GM08714 (cell line): ENCODE results near the gene ADRA2B.
A peak's percentile ranks its signal among the peaks of the same experiment; 100 is the strongest.
"Not testable (repeated sequence)": the region's sequence is repeated elsewhere in the genome, so short reads cannot be mapped to it uniquely, and the experiment has no call there.

Experiments used
- H3K4me3 ChIP-seq: fragments of 200-500 bp; sonication (Bioruptor generic); 2 replicates; pipeline ENCODE4 v1.5.1; 2014; ENCODE audit warnings: mild to moderate bottlenecking, low read length, inconsistent platforms
- ZNF274 ChIP-seq: IDR thresholded peaks from 2 replicates; pipeline ENCODE4 v1.6.1; 2012; ENCODE audit warnings: mild to moderate bottlenecking, low read depth, low read length

ADRA2B gene

DNA sequence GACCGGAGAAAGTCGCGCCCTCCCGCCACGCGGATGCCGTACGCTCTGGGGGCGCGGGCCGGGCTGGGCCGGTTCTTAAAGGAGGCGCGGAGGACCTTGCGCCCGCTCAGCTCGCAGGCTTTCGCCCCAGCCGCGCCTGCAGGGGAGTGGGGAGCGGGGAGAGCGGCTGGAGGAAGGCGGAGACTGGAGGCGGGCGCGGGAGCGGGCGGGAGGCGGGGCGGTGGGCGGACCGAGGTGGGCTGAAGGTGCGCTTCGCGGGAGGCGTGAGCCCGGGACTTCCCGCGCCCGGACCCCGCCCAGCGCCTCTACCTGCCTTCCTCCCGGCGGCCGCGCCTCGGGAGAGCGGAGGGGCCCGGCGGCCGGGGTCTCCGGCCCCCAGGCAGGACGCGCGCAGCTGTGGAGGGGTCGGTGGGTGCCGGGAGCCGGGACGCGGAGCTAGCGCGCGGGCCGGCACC is at the start of gene ADRA2B:
Gene ADRA2B (minus strand): TSS at position 148 of the 455 bp plus-strand sequence. CDS start 422 bp downstream, outside the sequence.
- no peak for TF ChIP-seq ZNF274
- peak within 1 kb of the TSS; percentile 50; the same call in 1 of the 2 replicates for H3K4me3 ChIP-seq

DNA sequence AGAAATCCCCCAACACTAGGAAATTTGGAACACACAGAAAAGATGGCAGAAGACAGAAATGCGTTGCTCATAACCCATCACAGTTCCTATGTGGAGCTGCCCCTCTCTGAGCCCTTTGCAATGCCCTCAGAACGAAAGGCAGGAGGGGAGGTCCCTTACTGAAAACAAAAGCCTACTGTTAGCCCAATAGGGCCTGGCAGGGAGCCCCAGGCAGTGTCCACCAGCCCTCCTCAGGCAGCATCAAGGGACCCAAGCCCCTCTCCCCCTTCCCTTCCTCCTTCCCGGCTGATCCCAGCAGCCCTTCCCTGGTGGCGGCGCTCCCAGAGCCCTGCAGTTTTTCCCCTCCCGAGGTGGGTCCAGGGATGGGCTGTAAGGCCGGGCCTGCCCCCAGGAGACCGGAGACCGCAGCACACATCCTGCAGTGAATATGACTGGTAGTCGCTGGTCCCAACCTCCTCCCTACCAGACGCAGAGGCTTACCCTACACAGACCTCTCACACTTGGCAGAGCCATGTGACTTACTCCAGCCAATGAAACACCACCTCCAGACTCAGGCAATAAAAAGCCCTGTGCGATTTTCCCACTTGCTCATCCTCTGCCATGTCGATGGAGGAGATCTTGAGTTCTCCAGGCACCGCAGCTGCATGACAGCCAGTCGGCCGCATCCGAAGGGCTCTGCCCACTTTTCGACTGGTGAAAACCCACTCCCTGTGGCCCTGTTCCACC is 48.3 kb upstream of the ADRA2B start:
- no peak for TF ChIP-seq ZNF274
- H3K4me3 ChIP-seq = peak overlapping the region; percentile 9; the same call in 1 of the 2 replicates

DNA sequence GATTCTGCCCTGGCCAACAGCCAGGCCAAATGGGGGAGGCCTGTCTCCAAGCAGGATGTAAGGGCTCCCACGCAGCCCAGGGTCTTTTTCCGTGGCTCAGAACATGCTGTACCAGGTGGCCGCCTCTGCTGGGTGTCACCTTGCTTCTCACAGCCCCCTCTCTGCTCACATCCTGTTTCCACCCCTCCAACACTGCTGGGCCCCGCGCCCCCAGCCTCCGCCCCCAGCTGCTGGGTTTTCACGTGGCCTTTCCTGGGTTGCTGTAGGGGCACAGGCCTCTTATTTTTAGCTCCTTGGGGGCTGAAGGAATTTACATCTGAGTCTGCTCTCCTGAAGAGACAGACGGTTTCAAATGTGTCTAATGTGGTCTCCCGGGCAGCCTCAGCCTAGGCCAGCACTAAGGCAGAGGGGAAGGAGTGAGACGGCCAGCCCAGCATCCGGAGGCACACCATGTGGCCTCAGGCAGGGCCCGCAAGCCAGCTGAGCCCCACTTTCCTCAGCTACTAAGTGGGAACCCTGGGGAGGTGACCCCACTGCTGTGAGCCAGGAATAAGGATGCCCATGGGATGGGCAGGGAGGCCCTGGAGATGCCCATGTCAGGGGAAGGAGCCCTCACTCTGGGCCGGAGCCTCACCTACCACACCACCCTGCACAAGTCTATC is 47.5 kb upstream of the ADRA2B start:
- H3K4me3 ChIP-seq = peak overlapping the region; percentile 9; the same call in 1 of the 2 replicates
- no peak for TF ChIP-seq ZNF274

DNA sequence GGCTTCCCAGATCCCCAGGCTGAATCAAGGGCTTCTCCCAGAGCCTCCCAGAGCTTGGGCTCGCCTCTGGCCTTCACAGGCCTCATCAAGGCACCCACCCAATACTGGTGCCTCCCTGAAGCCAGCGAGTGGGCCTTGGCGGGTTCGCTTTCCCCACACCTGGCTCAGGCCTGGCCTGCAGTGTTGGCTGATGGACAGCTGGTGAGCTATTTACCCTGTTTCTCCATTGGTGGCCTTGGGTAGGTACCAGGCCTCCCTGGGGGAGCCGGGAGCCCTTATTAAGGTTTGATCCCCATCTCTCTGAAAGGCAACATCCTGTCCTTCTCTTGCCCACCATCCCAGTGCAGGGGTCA is 47.0 kb upstream of the ADRA2B start:
- H3K4me3 ChIP-seq = no peak overlapping the region
- TF ChIP-seq ZNF274 = no peak

DNA sequence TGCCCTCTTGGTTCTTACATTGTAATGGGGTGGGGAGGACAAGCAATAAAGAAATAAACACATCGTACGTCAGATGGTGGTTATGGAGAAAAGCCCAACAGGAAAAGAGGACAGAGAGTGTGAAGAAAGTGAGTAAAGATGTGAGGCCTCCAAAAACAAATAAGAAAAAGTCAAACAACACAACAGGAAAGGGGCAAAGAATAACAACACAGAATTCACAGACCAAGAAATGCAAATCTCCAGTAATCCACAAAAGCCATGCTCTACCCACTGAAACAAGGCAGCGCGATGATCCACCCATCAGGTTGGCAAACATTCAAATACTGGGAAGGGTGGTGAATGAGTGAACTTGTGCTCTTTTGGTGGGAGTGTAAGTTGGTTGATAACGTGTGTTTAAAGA is 45.5 kb upstream of the ADRA2B start:
- no peak overlapping the region for H3K4me3 ChIP-seq
- TF ChIP-seq ZNF274 = no peak

DNA sequence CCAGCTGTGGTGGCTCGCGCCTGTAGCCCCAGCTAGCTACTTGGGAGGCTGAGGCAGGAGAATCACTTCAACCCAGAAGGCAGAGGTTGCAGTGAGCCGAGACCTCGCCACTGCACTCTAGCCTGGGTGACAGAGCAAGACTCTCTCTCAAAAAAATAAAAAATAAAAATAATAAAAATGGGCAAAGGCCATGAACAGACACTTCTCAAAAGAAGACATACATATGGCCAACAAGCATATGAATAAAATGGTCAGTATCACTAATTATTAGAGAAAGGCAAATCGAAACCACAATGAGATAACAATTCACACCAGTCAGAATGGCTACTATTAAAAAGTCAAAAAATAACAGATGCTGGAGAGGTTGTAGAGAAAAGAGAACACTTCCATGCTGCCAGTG is 44.0 kb upstream of the ADRA2B start:
- not testable (repeated sequence) for H3K4me3 ChIP-seq

DNA sequence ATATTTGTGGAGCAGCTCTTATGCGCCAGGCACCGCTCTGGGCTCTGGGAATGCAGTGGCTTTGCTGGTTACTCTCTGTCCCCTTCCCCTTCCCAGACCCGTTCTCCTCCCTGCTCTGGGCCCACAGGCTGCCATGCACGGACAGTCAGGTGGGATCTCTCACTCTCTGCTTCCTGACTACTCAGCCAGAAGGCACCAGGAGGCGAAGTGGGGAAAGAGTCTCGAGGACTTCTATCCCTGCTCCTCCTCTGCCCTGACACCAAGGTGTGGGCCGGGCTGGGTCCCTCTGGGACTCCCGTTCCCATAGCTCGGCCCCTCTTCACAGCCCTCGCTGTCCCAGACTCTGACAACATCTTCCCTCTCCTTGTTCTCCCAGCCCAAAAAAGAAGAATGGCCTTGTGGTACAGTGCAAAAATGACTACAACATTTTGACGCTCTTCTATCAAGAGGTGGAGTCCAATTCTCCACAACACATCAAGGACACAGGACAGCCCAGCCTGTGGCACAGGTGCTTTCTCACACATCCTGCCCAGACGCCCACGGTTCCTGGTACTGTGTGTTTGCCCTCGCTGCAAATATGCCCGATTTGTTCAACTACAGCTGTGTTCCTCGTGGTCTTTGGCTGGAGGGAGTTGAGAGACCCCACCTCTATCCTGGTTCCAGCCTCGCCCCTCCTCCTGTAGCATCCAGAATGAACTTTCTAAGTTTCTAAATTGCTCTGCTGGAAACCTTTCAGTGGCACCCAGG is 42.9 kb upstream of the ADRA2B start:
- H3K4me3 ChIP-seq = no peak overlapping the region
- TF ChIP-seq ZNF274 = no peak

DNA sequence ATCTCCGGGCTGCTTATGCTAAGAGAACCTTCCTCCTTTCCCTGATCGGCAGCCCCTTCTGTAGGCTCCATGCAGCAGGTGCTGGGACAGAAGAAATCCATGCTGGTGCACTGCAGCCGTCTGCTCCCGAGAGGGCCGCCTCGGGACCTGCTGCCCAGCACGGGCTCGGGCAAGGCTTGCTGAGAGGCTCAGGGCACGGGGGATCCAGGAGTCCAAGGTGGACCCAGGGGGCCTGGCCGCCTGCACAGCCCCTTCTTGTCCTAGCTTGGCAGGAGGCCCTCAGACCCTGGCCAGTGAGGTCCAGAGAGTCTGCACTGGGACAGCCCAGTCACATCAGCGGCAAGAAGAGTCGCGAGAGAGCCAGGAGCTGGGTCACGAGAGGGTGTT is 42.2 kb upstream of the ADRA2B start:
- TF ChIP-seq ZNF274 = no peak
- no peak overlapping the region for H3K4me3 ChIP-seq

DNA sequence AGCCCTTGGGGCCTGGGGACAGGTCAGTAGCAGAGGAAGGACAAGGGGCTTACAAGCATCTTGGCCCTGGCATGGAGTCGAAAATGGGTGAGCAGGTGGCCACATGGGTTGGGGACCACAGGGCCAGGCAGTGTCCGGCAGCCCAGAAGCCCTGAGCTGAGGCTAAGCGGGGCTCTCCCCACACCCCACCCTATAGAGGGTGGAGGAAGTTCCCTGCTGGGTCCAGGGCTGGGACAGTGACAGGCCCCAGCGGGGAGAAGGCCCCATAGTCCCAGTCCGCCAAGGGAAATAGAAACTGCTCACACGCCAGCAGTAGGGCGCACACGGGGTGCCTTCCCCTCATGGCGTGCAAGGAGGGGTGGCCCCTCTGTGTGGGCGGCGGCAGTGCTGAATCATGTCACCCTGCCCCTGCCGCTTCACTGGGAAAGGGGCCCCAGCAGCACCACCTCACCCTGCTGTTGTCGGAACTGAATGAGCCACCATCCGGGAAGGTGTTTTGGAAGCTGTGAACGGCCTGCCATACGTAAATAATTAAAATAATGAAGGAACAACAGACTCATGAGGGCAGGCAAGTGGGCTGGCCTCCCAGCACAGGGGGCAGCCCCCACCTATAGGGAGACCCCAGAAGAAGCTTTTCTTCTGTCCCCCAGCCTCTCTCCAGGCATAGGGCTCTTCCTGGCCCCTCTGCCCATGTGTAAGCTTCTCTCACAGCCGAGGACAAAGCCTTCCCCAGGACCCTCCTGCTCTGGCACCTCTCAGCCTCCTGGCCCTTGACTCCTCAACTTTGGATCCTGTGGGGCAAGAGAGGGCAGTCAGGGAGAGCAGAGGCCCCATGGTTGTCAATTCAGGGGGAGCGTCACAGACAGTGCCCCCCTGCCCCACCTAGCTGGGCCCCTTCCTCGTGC is 41.5 kb upstream of the ADRA2B start:
- no peak overlapping the region; the same call in 1 of the 2 replicates for H3K4me3 ChIP-seq
- TF ChIP-seq ZNF274 = no peak

DNA sequence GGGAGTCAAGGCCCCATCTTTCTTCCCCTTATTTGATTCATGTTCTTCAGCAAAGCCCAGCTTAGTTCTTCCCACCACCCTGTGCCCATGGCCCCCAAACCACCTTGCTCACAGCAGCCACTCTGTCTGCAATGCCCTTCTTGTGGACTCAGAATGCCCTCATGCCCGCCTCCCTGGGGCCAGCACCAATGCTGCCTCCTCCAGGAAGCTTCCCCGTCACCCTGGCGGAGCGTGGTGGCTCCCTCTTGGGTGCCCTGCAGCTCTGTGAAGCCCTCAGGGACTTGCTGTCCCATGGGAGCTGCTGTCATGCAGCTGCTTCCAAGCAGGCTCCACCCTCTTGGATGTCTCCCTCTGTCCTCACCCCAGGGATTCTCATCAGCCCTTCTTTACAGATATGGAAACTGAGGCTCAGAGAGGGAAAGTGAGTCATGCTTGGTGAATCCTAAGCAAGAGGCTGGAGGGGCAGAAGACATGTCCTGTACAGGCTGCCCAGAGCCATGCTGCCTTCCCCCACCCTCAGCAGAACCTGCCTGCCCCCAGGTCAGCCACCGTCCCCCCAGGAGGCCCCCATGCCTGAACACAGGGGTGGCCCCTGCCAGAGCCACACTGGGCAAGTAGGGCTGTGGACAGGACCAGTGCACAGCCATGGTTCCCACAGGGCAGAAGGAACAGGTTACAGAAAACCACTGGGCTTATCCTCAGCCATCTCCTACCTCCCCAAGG is 40.7 kb upstream of the ADRA2B start:
- H3K4me3 ChIP-seq = no peak overlapping the region; the same call in 1 of the 2 replicates
- TF ChIP-seq ZNF274 = no peak

DNA sequence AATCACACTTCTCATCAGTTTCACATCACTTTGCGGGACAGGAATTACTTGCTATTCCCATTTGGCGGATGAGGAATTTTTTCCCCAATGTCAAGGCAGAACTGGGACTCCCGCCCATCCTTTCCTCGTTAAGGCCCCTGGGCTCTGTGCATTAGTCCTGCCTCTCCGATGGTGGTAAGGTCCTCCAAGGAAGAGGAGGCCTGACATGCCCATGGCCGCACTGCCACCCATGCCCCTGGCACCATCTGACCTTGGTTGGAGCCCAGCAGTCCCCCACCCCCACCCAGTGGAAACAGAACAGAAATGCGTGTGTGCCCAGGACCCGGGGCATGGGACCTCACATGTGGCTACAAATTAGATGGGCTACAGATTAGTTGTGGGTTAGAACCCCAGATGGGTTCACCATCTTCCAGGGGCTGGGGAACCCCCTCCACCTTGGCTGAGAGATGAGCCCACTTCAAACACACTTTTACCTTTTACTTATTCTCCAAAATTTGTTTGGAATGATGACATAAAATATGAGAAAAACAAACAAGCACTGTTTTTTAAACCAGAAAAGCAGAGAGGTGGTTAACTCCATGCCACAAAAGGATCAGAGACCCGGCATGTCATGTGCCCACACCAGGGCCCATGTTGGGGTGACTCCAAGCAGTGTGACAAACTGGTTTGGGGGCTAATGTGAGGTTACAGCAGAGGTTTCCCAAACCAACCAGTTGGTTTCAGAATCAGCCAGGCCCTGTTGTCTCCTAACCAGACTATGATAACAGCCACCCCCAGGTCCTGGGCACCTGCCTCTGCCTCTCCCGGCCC is 39.8 kb upstream of the ADRA2B start:
- no peak overlapping the region for H3K4me3 ChIP-seq
- TF ChIP-seq ZNF274 = no peak
